Duodenal mucosa (tissue), 2 donors: Measurements from ENCODE around the gene ATP8A2.

Experiments used
- H3K27ac ChIP-seq: one replicate; pipeline ENCODE4 v1.7.0; 2013; ENCODE audit warnings: low read depth, low read length
- H3K27me3 ChIP-seq, 2 donors: one replicate each; pipeline ENCODE4 v1.7.0; 2013; ENCODE audit warnings: low read length in 2 of 2, control low read depth in 1 of 2; ENCODE audit not compliant: insufficient read depth in 2 of 2, control insufficient read depth in 1 of 2
- H3K36me3 ChIP-seq, 2 donors: one replicate each; pipeline ENCODE4 v1.7.0; 2013; ENCODE audit warnings: low read length in 2 of 2, control low read depth in 1 of 2; ENCODE audit not compliant: insufficient read depth in 2 of 2, control insufficient read depth in 1 of 2
- H3K4me1 ChIP-seq, 2 donors: one replicate each; pipeline ENCODE4 v1.7.0; 2013; ENCODE audit warnings: low read length in 2 of 2, control low read depth in 1 of 2; ENCODE audit not compliant: insufficient read depth in 2 of 2, control insufficient read depth in 1 of 2
- H3K4me3 ChIP-seq, 2 donors: one replicate each; pipeline ENCODE4 v1.7.0; 2013; ENCODE audit warnings: low read length in 2 of 2, low read depth in 1 of 2
- H3K9ac ChIP-seq, 2 donors: one replicate each; pipeline ENCODE4 v1.7.0; 2013; ENCODE audit warnings: low read length in 2 of 2, low read depth in 1 of 2
- H3K9me3 ChIP-seq, 2 donors: one replicate each; pipeline ENCODE4 v1.7.0; 2013; ENCODE audit warnings: low read length in 2 of 2, control low read depth in 1 of 2; ENCODE audit not compliant: control insufficient read depth in 1 of 2

ATP8A2 gene

DNA sequence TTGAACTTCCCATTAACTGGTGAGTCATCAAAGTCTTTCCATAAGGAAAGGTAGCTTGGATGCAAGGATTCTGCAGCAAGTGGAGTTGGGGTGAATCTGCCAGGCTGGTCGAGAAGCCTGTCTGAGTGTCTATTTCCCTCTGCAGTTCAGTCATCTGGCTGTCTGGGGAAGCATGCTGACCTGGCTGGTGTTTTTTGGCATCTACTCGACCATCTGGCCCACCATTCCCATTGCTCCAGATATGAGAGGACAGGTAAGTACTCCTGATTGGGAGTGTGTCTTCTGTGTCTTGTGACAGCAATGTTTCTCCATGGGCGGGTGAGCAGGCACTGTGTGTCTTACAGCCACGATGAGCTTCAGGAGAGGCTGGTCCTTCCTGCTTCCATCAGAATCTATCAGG, 490.4 kb downstream of the ATP8A2 start:
- Histone ChIP-seq H3K9me3 (no peaks in the 10 kb centered on the region), H3K4me3 (no peak overlapping the region), H3K4me1 (no peaks in the 10 kb centered on the region), H3K27ac (no peak overlapping the region), H3K9ac (no peak overlapping the region), H3K27me3 (peaks cover 0 to 2% of the 10 kb centered on the region in 2 donors), H3K36me3 (no peaks in the 10 kb centered on the region)

DNA sequence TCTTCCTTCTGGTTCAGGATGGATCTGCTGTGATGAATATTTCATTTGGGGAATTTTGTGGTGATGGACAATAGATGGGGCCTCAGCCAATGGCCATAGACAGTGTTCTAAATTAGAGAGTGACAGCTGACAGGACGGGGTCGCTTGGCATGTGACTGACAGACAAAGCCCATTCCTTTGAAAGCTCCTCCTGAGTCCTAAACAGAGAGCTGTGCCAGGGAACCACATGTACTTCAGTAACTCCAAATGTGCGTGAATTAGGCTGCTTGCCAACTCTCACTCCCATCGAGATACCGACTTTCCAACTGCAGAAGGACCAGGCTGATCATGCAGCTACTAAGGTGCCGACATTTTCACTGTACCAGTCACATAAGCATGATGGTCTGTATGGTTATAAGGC, 492.3 kb downstream of the ATP8A2 start:
- H3K9me3 ChIP-seq = no peaks in the 10 kb centered on the region
- H3K36me3 ChIP-seq = no peaks in the 10 kb centered on the region
- H3K9ac ChIP-seq = no peak overlapping the region
- peaks cover 0 to 6% of the 10 kb centered on the region in 2 donors for H3K27me3 ChIP-seq
- no peaks in the 10 kb centered on the region for H3K4me1 ChIP-seq
- no peak overlapping the region for H3K27ac ChIP-seq
- H3K4me3 ChIP-seq = no peak overlapping the region

DNA sequence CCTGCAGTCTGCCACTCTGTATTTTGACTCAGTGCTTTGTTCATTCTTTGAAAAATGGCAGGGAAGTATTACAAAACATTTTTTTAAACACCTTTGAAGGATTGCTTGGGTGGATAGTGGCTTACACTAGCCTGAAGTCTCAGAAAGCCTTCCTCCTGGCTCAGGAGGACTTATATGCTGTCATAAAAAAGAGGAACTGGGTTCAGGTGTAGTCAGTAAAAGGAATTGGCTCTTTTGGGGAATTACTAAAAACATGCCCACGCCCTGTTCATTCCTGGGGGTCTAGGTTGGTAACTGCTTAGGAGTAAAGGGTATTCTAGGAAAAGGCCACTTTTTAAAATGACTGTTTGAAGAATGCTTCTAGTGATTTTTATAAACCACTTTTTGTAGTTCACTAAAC, 493.2 kb downstream of the ATP8A2 start:
- Histone ChIP-seq H3K27me3 (peaks cover 0 to 6% of the 10 kb centered on the region in 2 donors), H3K9ac (no peak overlapping the region), H3K9me3 (no peaks in the 10 kb centered on the region), H3K4me3 (no peak overlapping the region), H3K27ac (no peak overlapping the region), H3K4me1 (no peaks in the 10 kb centered on the region), H3K36me3 (no peaks in the 10 kb centered on the region)

DNA sequence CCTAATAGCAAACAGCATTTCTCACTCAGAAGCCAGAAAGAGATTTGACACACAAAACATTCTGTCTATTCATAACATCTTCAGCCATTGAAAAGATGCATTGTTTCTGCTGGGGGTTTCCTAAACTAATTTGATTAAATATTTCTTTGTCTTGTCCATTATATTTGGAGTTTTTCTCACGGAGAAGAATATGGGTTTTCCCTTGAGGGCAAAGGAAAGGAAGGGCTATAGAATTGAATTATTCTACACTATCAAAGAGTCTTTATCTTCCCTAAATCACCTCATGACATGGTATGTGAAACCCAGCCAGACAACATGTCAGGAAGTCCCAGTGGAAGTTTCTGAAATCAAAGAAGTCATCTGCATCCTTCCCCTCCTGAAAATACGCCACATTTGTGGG, 493.6 kb downstream of the ATP8A2 start:
- no peaks in the 10 kb centered on the region for H3K9me3 ChIP-seq
- peaks cover 0 to 6% of the 10 kb centered on the region in 2 donors for H3K27me3 ChIP-seq
- H3K36me3 ChIP-seq = no peaks in the 10 kb centered on the region
- no peaks in the 10 kb centered on the region for H3K4me1 ChIP-seq
- no peak overlapping the region for H3K9ac ChIP-seq
- no peak overlapping the region for H3K4me3 ChIP-seq
- H3K27ac ChIP-seq = no peak overlapping the region

DNA sequence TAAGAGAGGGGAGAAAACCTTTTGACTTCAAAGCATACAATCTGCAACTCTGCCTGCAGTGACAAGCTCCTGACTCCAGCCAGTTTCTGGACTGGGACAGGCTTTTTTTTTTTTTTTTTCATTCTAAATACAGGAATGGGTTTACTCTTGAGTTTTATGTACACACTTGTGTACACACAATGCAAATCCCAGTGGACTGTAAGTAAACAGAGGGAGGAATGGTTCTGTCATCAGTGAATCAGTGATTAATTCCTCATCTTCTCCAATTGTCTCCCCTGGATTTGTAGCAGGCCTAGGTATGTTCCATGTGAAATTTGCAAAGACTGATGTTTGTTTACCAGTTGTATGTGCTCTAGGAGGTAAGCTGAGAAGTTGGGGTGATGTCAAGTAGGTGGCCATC, 495.3 kb downstream of the ATP8A2 start:
- Histone ChIP-seq H3K9ac (no peak overlapping the region), H3K4me1 (no peaks in the 10 kb centered on the region), H3K9me3 (no peaks in the 10 kb centered on the region), H3K27ac (no peak overlapping the region), H3K4me3 (no peak overlapping the region), H3K27me3 (peaks cover 0 to 6% of the 10 kb centered on the region in 2 donors), H3K36me3 (no peaks in the 10 kb centered on the region)

DNA sequence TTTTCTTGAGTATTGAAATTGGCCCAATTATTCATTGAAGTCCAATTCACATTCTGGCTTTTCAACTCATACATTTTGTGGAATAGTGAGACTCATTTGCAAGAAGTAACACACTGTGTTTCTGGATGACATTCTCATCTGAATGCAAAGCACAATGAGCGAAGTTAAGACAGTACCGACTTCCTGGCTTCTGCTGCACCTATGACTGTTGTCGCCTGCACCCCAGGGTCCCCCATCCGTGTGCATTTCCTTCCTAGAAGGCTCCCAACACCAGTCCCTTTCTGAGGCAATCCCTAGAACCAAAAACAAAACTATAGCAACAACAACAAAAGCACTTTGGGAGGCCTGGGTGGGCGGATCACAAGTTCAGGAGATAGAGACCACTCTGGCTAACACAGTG, 496.7 kb downstream of the ATP8A2 start:
- Histone ChIP-seq H3K36me3 (no peaks in the 10 kb centered on the region), H3K4me3 (no peak overlapping the region), H3K9ac (no peak overlapping the region), H3K4me1 (no peaks in the 10 kb centered on the region), H3K27me3 (peaks cover 0 to 6% of the 10 kb centered on the region in 2 donors), H3K9me3 (no peaks in the 10 kb centered on the region), H3K27ac (no peak overlapping the region)

DNA sequence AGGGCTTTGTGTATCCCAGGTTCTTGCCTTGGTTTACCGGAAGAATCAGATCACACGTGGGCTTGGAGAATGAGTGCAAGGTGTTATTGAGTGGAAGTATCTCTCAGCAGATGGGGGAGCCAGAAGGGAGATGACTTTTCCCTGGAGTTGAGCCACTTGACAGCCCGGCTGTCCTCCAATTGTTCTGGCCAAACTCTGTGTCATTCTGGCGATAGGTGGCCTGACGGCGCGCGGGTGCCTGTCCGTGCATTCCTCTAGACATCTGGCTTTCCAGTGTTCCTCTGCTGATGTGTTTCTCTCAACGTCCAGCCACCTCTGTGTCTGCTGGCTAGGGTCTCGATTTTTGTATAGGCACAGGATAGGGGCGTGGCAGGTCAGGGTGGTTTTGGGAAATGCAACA, 498.2 kb downstream of the ATP8A2 start:
- Histone ChIP-seq H3K4me3 (no peak overlapping the region), H3K36me3 (no peaks in the 10 kb centered on the region), H3K4me1 (no peaks in the 10 kb centered on the region), H3K27ac (no peak overlapping the region), H3K27me3 (peaks cover 0 to 6% of the 10 kb centered on the region in 2 donors), H3K9ac (no peak overlapping the region), H3K9me3 (no peaks in the 10 kb centered on the region)

DNA sequence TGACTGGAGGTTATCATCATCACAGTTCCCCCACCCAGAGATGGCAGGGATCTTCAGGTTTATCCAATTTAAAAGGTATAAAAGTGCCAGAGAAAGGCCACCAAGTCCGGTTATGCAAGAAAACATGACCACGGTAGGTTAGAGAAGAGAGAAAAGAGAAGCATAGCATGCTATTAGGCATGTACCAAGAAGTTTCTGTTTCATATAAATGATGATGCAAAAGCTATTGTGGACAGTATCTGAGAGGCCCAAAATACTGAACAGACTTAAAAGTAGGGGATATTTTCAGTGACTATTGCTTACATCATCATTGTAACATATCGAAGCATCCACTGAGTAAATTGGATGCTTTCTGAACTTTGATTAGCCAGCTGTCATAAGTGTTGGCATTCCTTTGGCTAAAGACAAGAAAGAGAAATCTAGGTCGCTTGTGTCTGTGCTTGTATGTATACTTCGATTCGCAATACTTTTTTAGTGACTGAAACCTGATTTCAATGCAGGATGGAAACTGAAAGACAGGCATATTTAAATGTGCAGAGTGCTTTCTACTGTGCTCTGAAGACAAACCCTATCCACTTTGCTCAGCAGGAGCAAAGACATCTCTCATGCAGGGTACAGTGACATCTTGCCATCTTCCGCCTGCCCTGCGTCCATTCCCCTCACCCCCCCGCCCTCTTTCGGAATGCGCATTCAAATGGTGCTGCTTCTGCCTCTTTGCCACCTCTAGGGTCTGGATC, 499.8 kb downstream of the ATP8A2 start:
- Histone ChIP-seq H3K9ac (no peak overlapping the region), H3K36me3 (no peaks in the 10 kb centered on the region), H3K4me3 (no peak overlapping the region), H3K9me3 (no peaks in the 10 kb centered on the region), H3K27ac (no peak overlapping the region), H3K27me3 (peaks cover 0 to 6% of the 10 kb centered on the region in 2 donors), H3K4me1 (no peaks in the 10 kb centered on the region)

DNA sequence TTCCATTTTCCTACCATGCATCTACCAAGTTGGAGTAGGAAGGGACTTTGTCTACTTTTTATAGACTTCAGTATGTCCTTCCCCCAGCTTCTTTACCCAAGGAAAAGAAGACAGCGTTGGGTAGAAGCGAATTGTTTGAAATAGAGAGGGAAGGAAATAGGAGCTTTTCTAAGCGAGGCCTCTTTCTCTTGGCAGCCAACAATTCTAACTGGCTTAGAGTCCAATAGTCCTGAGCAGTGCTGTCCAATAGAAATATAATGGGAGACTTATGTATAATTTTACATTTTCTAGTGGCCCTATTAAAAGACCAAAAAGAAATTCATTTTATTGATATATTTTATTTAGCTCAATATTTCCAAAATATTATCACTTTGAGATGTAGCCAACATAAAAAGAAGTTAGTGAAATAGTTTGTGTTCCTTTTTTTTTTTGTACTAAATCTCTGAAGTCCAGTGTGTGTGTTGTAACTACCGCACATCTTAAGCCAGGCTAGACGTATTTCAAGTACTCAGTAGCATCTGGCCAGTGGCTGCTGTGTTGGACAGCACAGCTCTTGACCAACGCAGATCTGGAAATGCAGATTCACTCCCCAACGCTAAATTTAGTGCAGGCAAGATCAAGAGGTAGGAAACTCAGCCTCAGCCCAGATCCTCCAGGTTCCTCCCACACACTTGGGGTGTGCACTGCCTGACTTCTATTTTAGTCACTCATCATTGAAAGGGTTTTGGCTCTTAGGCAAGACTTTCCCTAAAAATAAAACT, 500.9 kb downstream of the ATP8A2 start:
- Histone ChIP-seq H3K4me1 (no peaks in the 10 kb centered on the region), H3K27me3 (no peaks in the 10 kb centered on the region), H3K4me3 (no peak overlapping the region), H3K36me3 (no peaks in the 10 kb centered on the region), H3K9me3 (no peaks in the 10 kb centered on the region), H3K27ac (no peak overlapping the region), H3K9ac (no peak overlapping the region)

DNA sequence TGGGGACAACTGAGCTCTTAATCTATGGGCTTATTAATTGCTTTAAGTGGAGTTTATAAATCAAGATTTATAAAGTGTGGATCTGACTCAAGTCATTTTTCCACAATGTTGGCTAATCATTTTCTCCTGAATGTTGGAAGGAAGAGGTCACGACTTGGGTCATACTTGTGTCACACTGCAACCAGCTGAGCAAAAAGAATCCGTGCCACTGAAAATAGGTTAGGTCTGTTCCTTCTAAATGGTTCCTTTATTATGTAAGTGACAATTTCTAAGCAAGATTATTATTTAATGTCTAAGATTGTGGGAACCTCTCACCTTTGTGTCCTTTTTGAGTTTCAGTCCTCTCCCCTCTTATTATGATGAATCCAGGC, 501.5 kb downstream of the ATP8A2 start:
- Histone ChIP-seq H3K9me3 (no peaks in the 10 kb centered on the region), H3K27ac (no peak overlapping the region), H3K4me3 (no peak overlapping the region), H3K36me3 (no peaks in the 10 kb centered on the region), H3K9ac (no peak overlapping the region), H3K27me3 (no peaks in the 10 kb centered on the region), H3K4me1 (no peaks in the 10 kb centered on the region)
